Raji (cell line): ENCODE data around the gene RGR.

Experiments
- POLR2A ChIP-seq: IDR thresholded peaks from 2 replicates; pipeline ENCODE4 v1.6.1; 2011; ENCODE audit warnings: low read depth, low read length, control low read depth; ENCODE audit not compliant: insufficient read depth

The RGR gene

GRCh38 chr10:84235096-84235495, 9.8 kb upstream of the RGR start:
- TF ChIP-seq POLR2A: no peak

- TF ChIP-seq POLR2A: no peak
Measured at GRCh38 chr10:84236807-84237198, 8.1 kb upstream of the RGR start.

GRCh38 chr10:84237199-84238051, 7.4 kb upstream of the RGR start:
- TF ChIP-seq POLR2A: no peak

DNA sequence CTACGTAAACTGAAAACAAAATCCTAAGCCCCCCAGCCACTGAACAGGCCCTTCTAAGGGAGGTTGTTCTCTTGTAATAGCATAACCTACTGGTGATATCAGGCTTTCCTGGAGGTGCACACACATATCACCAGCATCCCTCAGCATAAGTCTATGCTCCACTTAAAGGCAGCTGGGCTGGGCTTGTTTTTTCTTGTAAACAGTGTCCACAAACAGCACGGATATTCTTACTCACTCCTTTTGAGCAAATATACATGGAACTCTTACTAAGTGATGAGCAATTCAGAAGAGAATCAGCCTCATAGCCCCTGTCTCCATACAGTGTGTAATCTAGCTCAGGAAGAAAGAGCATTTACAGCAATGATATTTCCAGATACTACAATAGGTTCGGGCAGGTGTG, 5.9 kb upstream of the RGR start:
- no peak for TF ChIP-seq POLR2A

- TF ChIP-seq POLR2A: no peak
Measured at GRCh38 chr10:84241185-84241790, 3.6 kb upstream of the RGR start, which contains the start of gene LRIT1. Gene LRIT1 (minus strand): TSS chr10:84241546. CDS start chr10:84241439, 107 bp downstream.

GRCh38 chr10:84243759-84244158, 1.1 kb upstream of the RGR start:
- no peak for TF ChIP-seq POLR2A

- TF ChIP-seq POLR2A: no peak
Measured at GRCh38 chr10:84247496-84247895, 2.6 kb downstream of the RGR start.

GRCh38 chr10:84248794-84249193, 3.9 kb downstream of the RGR start:
- TF ChIP-seq POLR2A: no peak

GRCh38 chr10:84254552-84255478, 10.0 kb downstream of the RGR start:
- no peak for TF ChIP-seq POLR2A

- no peak for TF ChIP-seq POLR2A
Measured at GRCh38 chr10:84256510-84257342, 11.9 kb downstream of the RGR start.

- TF ChIP-seq POLR2A: no peak
Measured at GRCh38 chr10:84257343-84258020, 12.6 kb downstream of the RGR start.

GRCh38 chr10:84258034-84258695, 13.3 kb downstream of the RGR start:
- TF ChIP-seq POLR2A: no peak

DNA sequence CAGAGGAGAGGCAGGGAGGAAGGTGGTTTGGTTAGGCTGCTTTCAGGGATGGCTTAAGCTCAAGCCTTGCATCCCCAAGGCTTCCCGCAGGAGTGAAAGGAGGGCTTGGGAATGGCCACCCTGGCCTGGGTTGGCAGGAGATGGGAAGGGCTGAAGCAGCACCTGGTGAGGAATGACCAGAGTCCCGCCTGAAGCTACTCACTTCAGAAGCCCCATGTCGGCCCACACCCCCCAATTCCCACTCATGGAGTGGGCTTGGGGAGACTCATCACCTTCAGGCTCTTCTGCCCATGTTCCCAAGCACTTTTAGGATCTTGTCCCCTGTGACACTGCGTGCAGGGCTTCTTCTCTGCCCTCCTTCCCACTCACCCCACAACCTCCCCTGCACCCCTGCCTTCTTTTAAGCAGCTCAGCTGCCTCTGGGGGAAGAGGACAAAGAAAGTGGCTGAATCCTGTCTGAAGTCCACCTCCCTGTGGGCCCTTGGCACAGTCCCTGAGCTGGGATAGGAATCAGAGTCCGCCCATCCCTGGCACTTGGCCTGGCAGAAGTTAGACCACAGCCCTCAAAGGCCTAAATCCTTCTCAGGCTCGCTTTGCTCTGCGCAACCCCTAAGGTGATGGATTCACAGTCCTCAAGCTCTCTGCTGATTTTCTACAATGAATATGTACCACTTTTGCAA, 16.5 kb downstream of the RGR start:
- TF ChIP-seq POLR2A: no peak
